Left colon (tissue), 2 donors: ENCODE results near the gene ACTL7A. TPM values are rescaled to one million over a fixed set of nuclear protein-coding genes. Genes with fewer than 3 reads are reported as not detected.
"Not testable (repeated sequence)": the region's sequence is repeated elsewhere in the genome, so short reads cannot be mapped to it uniquely, and the experiment has no call there.

Experiments used
- ATAC-seq: fragments of 200-7000 bp; cut with Tn5 transposase; one replicate; pipeline ENCODE4 v1.9.1; 2020; ENCODE audit warnings: mild to moderate bottlenecking, moderate library complexity
- DNase-seq, 2 donors: peaks; one replicate each; pipeline ENCODE4 v3.0.0-alpha.2; 2020
- intact Hi-C, 2 donors: fragments of 100-400 bp; cut with DNase I in 1 of 2; cut with micrococcal nuclease in 1 of 2; formaldehyde crosslinking; loops; one replicate each; pipeline versions ENCODE4 v1.11.2 to v1.14.0; 2022; cut with DNase I, micrococcal nuclease
- total RNA-seq, 2 donors: library from RNA; stranded (reverse); fragmentation: NEBNext Ultra II Directional; extraction: Animal tissue kit (Norgen Biotek cat#: 25700); gene quantifications; one replicate each; pipeline ENCODE4 v1.2.1, GENCODE V29; 2021
- donor health status: DM: no; HTN: no; CAD: no.
- donor health status: DM: yes; HTN: yes; CAD: no.

Gene ACTL7A
- total RNA-seq, 2 donors from 2014 or later, result not detected

- ATAC-seq (no peak), DNase-seq (no peak)
- intact Hi-C loops, result no loop called here
Observed at GRCh38 chr9:108845507-108845906, 16.6 kb upstream of the ACTL7A start.

GRCh38 chr9:108845947-108846346, 16.1 kb upstream of the ACTL7A start:
- intact Hi-C loops, result no loop called here
- ATAC-seq (no peak), DNase-seq (no peak)

GRCh38 chr9:108848296-108848695, 13.8 kb upstream of the ACTL7A start:
- intact Hi-C loops, DNase-seq, ATAC-seq: not testable (repeated sequence)

GRCh38 chr9:108850293-108850897, 11.7 kb upstream of the ACTL7A start:
- intact Hi-C loops, result no loop called here
- ATAC-seq, result peak; percentile 56
- DNase-seq, result no peak

- ATAC-seq (no peak), DNase-seq (no peak)
- intact Hi-C loops, result no loop called here
Observed at GRCh38 chr9:108851138-108851537, 10.9 kb upstream of the ACTL7A start.

GRCh38 chr9:108852079-108852478, 10.0 kb upstream of the ACTL7A start:
- no peak for DNase-seq
- intact Hi-C loops, result no loop called here
- ATAC-seq, result no peak

DNA sequence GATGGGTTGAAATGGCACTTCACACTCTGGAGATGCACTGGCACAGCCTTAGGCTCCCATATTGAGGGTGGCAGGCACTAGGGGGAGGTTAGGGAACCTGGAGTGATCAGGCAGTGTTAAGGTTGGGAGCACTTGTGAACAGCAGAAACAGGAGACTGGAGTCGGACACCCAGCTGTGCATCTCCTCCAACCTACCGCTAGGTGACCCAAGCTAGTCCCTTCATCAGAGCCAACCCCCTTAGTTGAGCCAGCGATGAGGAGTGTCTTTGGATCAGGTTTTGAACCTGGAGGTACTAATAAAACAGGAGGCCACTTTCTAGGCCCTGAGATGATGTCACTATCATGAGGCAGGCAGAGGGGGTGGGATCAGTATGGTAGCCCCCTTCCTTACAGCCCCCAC, 8.0 kb upstream of the ACTL7A start:
- intact Hi-C loops, result no loop called here
- ATAC-seq (no peak), DNase-seq (no peak)

DNA sequence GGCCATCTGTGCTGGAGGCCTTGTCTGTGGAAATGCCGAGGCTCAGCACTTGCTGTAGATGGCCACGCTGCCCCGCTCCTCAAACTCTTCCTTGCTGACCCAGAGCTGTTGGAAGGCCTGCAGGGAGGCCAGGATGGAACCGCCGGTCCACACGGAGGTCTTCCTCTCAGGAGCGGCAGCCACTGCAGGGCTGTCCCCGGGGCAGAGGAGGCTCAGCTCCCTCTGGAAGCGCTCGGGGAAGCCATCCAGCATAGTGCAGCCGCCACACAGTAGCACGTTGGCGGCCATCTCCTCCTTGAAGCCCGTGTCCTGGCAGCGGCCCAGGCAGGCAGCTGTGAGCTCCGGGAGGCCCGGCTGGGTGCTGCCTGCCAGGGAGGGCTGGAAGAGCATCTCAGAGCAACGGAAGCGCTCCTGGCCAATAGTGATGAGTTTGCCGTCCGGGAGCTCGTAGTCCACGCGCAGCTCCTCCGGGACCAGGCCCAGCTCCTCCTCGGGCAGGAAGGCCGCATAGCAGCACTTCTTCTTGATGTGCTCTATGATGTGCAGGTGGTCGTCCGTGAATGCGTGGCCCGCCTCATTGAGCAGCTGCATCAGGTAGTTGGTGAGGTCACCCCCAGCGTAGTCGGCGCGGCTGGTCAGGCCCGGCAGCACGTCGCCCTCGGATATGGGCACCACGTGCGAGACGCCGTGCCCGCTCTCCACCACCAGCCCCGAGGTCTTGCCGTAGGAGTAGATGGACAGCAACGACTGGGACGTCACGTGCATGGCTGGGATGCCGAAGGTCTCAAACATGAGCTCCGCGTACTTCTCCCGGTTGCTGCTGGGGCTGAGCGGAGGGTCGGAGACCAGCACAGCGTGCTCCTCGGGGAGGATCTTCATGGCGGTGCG, 7.2 kb upstream of the ACTL7A start:
- intact Hi-C loops, result no loop called here
- no peak for DNase-seq
- no peak for ATAC-seq

- intact Hi-C loops, result no loop called here
Observed at GRCh38 chr9:108855529-108855886, 6.6 kb upstream of the ACTL7A start.

GRCh38 chr9:108855888-108856287, 6.2 kb upstream of the ACTL7A start, which contains the start of gene ACTL7B:
ACTL7B (minus strand) TSS chr9:108855986; CDS start chr9:108855930, 56 bp downstream.
- DNase-seq, result no peak
- no peak for ATAC-seq
- intact Hi-C loops, result no loop called here

More at GRCh38 chr9:108855529-108855886, 6.6 kb upstream of the ACTL7A start:
- DNase-seq, result no peak
- ATAC-seq, result no peak

DNA sequence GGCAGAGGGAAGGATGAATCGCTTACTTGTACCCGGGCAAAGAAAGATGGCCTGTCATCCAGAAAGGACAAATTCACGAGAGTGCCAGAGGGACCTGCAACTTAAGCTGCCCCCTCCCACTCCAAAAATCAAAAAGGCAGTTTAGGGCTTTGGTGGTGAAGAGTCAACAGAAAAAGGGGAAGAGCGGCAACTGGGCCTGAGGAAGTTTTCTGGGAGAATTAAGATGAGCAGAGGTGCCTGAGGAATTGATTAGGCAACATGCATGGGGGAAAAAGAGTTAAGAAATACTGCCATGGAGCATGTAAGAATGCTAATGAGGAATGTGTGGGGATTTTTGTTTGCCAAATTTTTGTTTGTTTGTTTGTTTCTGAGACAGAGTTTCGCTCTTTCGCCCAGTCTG, 4.5 kb upstream of the ACTL7A start:
- intact Hi-C loops, result no loop called here
- DNase-seq, result no peak
- ATAC-seq, result no peak

DNA sequence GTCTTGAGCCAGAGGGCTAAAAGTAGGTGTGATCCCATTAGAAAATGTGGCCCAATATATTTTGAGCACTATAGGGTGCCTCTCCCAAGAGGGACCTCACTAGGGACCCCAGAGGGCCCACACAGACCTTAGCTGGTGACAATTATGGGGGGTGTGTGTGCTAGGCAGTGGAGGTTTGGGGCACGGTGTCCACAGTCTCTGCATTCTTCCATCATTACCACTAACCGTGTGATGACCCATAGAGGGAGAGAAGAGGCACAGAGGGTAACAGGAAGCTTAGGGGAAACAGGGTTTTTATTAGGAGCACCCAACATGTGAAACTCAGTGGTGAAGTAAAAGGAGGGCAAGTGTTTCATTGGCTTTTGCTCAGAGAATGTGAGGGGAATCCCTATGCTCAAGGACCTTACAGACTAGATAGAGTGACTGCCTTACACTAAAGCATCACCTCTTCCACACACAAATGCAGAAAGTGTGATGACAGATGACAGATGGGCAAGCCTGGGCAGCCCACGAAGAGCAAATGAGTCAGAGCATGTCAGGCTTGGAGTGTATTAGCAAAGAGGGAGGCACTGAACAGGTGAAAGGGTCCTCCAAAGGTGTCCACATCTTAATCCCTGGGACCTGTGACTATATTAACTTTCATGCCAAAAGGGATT, 2.5 kb upstream of the ACTL7A start:
- no peak for ATAC-seq
- intact Hi-C loops, result no loop called here
- DNase-seq, result no peak

DNA sequence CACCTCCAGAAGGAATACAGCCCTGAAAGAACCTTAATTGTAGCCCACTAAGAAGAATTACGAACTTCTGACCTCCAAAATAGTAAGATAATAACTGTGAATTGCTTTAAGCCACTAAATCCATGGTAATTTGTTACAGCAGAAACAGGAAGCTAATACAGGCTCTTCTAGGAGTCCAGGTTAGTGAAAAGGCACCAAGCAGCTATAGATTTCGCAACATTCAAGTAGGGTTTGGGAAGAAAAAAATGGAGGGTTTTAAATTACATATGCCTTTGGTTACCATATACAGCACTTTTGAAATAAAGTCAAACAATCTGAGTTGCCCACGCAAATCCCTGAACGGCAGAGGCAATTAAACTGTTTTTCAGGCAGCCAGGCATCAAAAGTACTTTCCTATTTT, 1.7 kb upstream of the ACTL7A start:
- intact Hi-C loops, result no loop called here
- ATAC-seq (no peak), DNase-seq (no peak)

DNA sequence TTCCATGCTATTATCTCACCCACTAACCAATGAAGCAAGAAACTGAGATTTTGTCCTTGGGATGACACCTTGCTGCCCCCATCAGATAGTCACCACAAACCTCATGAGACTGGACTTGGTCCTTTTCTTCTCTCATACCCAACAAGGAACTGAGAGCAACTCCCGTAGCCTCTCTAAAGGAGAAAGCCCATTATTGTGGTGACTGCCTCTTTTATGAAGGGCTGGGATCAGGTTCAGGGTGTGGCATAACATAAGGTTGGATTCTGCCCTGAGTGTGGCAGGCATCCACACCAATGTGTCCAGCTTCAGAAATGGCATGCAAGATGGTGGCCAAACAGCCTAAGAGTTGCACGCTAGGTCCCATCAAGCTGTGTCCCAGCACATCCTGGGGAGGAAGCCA, 1.3 kb upstream of the ACTL7A start:
- intact Hi-C loops, result no loop called here
- DNase-seq, result no peak
- ATAC-seq, result peak; percentile 87

GRCh38 chr9:108861464-108861863, 602 bp upstream of the ACTL7A start:
- ATAC-seq, result no peak
- intact Hi-C loops, result no loop called here
- no peak for DNase-seq

- intact Hi-C loops, result no loop called here
- DNase-seq (no peak), ATAC-seq (no peak)
Observed at GRCh38 chr9:108863891-108864290, 1.8 kb downstream of the ACTL7A start.

- ATAC-seq (no peak), DNase-seq (no peak)
Observed at GRCh38 chr9:108864446-108864845, 2.4 kb downstream of the ACTL7A start.

GRCh38 chr9:108865037-108865436, 3.0 kb downstream of the ACTL7A start:
- ATAC-seq (peak; percentile 34), DNase-seq (no peak)
- intact Hi-C loops, result no loop called here

More at GRCh38 chr9:108864446-108864845, 2.4 kb downstream of the ACTL7A start:
- intact Hi-C loops, result no loop called here

DNA sequence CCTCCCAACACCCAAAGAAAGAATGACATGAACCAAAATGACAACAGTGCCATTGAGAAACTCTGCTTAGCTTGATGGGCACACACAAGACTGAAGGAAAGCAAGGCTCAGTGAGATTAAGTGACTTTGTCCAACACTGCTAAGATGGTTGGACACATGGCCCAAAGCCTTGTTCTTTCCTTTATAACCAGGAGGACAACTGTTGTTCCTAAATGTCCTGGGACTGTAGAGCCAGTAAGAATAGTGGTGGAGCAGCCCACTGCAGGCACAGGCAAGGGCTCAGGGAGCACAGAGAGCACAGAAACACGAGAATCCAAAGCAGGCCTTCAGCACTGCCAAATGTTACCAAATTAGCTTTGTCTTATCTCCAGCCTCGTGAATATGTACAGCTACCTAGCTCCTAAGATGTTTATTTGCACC, 3.9 kb downstream of the ACTL7A start:
- DNase-seq (no peak), ATAC-seq (no peak)
- intact Hi-C loops, result no loop called here

DNA sequence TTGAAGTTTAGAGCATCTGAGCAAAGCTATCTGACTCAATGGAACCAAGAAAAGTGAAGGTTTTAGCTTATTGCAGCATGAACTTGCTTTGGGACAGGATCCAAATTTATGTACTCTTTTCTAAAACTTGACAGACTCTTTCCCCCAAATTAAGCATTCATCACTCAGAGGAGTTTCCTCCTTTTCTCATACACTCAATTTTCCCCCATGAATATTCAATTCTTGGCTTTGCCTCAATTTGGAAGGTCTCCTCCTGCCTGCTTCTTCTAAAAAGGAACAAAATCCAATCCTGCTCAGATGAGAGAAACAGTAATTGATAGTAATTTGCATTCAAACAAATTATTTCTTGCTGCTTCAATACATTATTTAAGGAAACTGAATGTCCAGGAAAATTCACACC, 5.0 kb downstream of the ACTL7A start:
- intact Hi-C loops, result no loop called here
- ATAC-seq, result no peak
- DNase-seq, result no peak
